NCI-H128 (cell line): ENCODE data around the gene ZNF622.
"Not testable (repeated sequence)": the region's sequence is repeated elsewhere in the genome, so short reads cannot be mapped to it uniquely, and the experiment has no call there.

ENCODE experiments used
- DNase-seq: peaks from one replicate; lab custom pipeline; 2025; ENCODE audit not compliant: unreplicated experiment; lab: John Stamatoyannopoulos, UW

ZNF622 gene

DNA sequence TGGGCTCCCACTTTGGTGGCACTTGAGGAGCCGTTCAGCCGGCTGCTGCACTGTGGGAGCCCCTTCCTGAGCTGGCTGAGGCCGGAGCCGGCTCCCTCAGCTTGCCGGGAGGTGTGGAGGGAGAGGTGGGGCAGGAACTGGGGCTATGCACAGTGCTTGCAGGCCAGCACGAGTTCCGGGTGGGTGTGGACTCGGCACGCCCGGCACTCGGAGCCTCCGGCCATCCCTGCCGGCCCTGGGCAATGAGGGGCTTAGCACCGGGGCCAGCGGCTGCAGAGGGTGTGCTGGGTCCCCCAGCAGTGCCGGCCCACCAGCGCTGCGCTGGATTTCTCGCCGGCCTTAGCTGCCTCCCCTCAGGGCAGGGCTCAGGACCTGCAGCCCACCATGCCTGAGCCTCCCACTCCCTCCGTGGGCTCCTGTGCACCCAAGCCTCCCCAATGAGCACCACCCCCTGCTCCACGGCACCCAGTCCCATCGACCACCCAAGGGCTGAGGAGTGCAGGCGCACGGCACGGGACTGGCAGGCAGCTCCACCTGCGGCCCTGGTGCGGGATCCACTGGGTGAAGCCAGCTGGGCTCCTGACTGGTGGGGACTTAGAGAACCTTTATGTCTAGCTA, 29.4 kb downstream of the ZNF622 start:
- not testable (repeated sequence) for DNase-seq

DNA sequence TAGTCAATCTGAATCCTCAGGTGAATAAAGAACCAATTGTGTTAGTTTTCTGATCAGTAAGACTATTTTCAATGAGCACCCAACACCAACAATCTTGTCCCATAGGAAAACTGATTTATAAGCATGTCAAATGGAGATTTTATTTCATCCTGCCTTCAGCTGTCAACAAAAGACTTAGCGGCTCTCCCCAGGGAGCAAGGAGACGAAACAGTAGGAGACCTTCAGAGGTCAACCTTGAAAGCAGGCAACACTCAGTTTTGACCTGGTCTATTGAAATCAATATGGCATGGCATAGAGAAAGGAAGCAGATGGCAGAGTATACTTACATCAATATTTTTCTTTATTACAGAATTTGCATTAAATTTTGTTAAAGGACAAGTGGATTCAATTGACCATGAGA, 34.1 kb downstream of the ZNF622 start:
- no peak for DNase-seq

DNA sequence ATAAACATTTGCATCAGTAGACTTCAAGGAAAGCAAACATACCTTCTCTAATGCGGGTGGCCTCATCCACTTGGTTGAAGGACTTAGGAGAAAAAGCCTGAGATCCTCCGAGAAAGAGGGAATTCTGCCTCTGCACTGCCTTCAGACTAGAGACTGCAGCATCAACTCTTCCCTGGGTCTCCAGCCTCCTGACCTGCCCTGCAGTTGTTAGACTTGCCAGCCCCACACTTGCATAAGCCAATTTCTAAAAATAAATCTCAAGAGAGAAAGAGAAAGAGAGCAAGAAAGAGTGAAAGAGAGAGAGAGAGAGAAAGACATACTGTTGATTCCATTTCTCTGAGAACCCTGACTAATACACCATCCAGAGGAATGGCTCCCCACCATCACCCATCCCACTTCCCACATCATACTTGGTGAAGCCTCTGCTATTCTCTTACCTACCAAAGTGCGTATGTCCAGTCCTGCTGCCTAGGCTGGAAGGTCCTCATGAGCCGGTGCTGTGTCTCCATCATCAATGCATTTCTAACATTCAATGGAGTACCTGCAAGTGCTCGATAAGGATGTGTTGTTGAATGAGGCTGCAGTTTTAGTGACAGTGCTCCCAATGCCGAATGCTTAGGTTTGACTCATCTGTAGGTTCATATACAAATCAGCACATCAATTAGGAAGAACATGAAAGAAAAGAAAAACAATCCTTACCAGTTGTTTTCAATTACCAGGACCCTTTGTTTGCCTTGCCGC, 35.1 kb downstream of the ZNF622 start:
- no peak for DNase-seq

DNA sequence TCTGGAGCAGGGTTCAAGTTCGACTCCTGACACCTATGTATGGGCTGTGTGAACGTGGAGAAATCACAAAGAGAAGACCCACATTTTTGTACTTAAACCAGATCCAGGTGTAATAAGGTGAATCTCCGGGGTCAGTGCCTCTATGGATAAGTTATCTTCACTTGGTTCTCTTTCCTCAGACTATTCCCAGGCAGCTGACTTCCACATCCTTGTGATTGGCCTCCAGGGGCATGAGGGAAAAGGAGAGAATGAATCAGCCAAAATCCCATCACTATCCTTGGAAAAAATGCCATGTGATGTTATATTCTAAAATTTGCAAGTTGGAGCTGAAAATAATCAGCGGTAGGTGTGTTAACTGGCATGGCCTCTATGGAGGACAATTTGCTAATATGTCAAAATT, 37.2 kb downstream of the ZNF622 start:
- no peak for DNase-seq

DNA sequence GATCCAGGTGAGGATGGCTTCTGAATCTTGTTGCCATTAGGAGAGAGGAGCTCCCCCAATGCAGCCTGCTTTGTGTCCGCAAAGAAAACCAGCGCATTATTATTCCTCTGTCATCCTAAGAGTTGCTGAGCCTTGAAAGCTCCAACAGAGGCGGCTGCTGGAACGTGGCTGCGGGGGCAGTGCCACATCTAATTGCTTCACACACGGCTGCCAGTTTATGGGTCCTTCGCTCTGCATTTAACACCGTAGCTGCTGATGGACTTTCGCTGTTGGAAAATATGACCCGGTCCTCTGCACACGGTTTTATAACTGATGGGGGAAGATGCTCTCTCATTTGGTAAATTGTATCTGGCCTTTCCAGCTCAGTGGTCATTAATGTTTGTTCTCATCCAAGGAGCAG, 38.0 kb downstream of the ZNF622 start:
- no peak for DNase-seq

DNA sequence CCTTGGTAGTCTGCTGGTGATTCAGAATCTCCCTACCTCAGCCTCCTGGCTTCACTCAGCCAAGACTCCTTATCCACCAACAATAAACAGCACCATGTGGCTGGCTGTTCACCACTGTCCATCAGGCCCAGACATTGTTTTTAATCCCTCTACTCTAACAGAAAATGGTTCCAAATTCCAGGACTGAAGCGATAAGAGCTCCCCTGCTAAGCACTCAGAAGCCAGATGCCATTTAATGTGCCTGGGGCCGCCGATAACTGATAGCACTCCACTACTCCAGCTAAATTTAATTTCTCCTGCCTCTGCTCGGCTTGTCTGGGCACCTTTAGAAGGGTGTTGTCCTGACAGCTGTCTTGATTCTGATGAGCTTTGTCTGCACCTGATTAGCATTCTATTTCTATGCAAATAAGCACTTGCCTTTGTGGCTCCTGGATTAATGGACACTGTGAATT, 47.1 kb downstream of the ZNF622 start:
- no peak for DNase-seq

DNA sequence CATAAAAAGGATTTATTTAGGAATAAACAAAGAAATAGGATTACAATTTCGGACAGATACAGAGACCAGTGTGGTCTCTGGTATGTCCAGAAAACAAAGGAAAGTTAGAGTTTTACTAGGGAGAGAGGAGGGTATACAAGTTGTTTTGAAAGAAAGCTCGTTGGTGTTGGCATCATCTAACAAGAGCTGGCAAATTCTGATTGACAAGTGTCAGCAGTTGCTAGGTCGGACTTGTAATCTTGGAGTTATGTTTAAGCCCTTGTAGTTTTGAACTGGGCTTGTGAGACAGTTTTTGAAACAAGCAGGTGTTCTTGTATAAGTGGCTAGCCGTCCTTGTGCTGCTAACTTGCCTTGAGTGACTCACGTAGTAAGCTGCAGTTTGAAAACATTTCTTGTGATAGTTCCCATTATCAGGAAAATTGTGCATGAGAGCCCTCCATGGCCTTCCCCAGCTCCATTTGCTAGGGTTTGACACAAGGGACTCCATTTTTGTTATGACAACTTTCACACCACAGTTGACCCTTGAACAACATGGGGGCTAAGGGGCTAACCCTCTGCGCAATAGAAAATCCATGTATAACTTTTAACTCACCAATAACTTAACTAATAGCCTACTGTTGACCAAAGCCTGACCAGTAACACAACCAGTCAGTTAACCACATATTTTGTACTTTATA, 48.1 kb downstream of the ZNF622 start:
- no peak for DNase-seq

DNA sequence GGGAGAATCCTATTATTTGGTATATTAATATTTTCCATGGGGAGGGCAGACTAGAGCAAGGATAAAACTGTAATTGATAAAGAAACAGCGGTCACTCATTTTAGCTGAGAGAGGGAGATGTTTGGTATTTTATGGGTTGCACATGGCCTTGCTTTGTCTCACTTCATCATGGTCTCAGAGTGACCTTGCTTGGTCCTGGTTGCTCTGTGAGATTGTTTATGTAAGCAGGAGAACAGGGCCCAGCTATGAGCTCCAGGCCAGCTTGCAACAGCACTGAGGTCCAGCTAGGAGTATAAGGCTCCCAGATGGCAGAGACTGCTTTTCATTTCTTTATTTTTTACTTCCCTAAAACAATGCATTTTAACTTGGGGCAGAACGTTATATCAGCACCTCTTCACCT, 50.7 kb downstream of the ZNF622 start:
- no peak for DNase-seq

DNA sequence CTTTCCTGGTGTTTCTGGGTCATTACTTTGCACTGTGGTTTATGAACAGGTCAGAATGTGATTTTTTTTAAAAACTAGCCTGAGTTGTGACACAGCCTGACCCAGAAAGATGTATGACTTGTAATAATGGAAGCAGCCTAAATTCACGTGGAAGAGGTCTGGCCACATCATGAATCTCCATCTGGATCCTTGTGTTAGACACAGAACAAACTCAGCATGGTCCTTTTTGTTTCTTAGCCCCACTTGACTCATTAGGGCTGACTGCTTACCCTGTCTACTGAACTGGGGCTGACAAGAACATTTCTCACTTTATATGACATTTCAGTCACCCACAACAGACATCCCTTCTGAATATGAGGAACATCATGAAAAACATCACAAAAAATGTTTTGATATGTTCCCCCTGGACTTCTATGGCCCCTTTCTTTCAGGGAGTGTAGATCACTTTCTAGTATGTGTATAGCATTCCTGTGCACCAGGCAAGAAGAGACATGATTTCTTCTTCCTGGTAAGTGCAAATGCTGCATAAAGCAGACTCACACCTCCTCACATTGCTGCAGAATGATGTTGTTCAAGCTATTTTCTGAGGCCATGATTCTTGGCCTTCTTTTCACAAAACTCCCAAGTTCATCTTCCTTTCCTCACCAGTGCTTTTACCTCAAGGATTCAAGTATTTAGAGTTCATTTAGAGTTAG, 52.3 kb downstream of the ZNF622 start:
- DNase-seq, result no peak

DNA sequence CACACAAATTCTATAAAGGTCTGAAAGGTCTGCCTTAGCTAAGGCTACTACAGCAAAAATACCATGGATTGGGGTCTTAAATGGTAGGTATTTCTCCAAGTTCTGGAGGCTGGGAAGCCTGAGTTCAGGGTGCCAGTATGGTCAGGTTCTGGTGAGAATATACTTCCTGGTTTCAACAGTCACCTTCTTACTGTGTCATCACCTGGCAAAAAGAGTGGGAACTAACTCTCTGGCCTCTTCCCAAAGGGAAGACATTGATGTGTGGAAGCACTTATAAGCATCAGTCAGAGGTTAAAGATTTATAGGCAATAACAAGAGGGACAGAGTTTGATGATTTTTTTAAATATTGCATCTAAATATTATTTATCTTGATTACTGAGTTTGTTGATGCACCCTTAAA, 53.0 kb downstream of the ZNF622 start:
- no peak for DNase-seq

DNA sequence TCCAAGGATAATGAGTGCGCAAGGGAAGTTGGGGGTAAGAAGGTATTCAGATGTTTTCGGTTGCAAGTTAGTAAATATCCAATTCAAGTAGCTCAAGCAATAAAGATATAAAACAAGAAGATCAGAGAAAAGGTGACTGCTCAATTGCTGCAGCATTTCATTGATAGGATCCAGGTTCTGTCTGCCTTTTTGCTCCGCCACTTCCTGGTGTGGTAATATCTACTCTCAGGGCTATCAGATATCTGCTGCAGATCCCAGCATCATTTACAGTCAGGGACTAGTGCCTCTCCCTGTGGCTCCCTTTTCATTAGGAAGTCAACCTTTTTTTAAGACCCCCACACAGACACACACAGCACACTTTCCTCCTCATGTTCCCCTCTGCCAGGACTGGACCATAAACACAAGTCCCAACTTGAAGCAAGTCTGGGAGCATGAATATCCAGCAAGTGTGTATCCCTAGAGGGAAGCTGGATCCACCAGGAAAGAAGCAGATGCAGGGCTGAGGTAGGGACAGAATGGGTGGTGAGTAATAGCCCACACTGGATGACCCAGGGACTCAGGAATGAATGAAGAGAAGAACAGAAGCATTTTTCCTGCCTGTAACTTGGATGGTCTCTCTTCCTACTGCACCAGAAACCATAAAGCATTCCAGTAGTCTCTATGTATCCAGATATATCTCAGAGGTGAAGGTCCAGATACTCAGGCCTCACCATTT, 53.7 kb downstream of the ZNF622 start:
- DNase-seq, result no peak

DNA sequence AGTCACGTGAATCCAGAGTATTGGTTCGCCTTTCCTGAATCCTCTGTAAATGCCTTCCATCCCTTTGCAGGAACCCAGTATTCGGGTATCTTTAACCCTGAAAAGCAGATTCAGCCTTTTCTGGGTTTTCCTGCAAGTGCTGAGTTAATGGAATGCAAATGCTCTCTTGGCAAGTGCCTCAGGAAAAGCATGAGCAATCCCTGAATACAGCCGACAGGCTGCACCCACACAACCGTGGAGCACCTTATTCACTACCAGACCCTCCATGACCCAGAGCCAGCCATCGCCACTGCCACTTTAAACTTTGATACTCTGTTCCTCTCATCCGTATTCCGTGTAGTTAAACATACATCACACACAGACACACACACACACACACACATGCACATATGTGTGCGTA, 54.4 kb downstream of the ZNF622 start:
- no peak for DNase-seq

DNA sequence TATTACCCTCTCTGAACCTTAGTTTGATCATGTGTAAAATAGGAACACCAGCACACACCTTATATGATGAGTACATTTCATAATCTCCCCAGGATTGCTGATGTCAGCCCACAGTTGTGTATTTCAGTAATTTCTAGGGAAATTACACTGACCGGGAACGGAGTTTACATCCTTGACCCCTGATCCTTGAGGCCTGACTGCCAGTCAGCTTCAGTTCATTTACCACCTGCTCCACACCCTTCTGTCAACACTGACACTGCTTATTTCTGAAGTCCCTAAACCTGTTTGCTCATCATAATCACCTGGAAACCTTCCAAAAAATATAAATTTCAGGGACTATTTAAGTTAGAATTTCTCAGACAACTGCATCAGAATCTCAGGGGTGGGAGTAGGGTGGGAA, 55.3 kb downstream of the ZNF622 start:
- DNase-seq, result no peak

DNA sequence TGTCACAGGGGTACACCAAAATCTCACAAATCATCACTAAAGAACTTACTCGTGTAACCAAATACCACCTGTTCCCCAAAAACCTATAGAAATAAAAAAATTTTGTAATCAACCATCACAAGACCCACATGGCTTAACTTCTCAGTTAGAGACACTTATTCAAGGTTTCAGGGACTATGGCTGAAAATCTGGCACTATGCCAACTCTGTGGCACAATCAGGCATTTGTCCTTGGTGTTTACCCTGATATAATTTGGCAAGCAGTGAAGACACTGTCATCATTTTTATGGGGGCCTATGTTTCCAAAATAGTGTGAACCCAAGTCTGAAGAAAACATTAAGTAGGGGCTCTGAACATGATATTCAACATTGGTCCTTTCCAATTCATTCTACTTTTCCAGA, 59.0 kb downstream of the ZNF622 start:
- DNase-seq, result no peak

DNA sequence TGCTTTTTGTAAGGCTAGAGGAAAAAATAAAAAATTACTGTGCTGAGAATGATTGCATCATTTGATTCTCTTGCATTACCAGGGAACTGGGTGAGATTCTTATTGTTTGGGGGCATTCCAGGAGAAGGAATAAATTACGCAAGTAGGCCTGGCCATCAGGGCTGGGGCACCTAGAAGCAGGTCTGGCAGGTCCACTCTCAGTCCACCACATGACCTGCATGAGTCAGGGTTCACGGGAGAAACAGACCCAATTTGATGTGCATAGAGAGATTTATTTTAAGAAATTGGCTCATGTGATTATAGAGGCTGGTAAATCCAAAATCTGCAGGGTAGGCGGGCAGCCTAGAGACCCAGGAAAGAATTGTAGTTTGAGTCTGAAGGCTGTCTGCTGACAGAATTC, 59.6 kb downstream of the ZNF622 start:
- no peak for DNase-seq
